UCSD-AML1 (cell line): ENCODE measurements around the gene RNF40.

Experiments used
- DNase-seq: peaks from one replicate; lab custom pipeline; 2025; ENCODE audit not compliant: unreplicated experiment; lab: John Stamatoyannopoulos, UW

RNF40 gene

DNA sequence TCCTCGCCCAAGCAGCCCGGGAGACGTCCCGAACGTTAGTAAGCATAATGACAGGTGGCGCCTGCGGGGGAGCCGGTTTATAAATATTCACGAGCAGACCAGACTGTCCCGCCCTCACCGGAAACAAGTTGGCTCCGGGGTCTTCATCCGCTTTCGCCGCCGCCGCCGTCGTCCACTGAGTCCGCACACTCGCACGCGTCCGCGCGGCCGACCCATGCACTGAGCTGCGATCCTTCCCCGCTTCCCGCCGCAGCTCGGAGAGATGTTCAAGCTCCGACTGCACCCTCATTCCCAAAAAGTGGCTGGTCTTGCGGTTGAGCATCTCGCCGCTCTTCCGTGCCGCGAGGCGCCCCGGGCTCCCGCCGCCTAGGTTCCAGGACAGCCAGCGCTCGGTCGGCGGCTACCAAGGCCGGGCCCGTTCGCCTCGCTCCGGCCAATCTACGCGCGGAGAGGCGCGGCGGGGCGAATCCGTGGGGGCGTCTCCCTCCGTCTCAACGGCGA, 645 bp upstream of the RNF40 start:
- DNase-seq = peak; percentile 35

DNA sequence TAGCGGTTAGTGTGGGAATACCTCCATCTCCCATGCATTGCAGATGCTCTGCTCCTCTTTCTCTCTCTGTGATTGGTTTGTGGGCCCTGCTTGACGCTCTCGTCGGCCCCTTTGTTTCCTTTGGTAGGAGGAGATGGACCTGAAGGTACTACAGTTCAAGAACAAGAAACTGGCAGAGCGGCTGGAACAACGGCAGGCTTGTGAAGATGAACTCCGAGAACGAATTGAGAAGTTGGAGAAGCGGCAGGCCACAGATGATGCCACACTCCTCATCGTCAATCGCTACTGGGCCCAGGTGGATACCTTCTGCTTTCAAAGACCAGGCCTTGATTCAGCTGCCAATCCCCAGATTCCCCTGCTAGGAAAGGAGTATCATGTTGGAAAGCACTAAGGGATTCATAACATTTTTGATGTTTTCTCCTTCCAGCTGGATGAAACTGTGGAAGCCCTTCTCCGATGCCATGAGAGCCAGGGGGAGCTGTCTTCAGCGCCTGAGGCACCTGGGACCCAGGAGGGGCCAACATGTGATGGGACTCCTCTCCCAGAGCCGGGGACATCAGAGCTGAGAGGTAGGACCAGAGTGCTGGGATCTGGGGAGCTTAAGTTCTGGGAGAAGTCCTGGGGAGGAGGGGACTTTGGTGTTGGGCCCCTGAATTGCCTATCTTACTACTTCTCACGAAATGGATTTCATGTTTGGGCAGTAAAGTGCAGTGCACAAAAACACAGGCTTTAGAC, 1.0 kb downstream of the RNF40 start:
- no peak for DNase-seq

DNA sequence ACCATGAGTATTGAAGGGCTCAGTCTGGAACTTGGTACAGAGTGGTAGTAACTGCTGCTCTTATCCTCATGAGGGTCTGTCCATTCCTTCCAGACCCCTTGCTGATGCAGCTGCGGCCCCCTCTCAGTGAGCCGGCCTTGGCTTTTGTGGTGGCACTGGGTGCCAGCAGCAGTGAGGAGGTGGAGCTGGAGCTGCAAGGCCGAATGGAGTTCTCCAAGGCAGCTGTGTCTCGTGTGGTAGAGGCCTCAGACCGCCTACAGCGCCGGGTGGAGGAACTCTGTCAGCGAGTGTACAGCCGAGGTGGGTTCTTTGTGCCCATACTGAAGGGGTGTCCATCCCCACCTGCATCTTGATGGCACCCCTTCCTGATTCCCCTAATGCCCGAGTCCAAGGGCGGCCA, 2.0 kb downstream of the RNF40 start:
- no peak for DNase-seq

DNA sequence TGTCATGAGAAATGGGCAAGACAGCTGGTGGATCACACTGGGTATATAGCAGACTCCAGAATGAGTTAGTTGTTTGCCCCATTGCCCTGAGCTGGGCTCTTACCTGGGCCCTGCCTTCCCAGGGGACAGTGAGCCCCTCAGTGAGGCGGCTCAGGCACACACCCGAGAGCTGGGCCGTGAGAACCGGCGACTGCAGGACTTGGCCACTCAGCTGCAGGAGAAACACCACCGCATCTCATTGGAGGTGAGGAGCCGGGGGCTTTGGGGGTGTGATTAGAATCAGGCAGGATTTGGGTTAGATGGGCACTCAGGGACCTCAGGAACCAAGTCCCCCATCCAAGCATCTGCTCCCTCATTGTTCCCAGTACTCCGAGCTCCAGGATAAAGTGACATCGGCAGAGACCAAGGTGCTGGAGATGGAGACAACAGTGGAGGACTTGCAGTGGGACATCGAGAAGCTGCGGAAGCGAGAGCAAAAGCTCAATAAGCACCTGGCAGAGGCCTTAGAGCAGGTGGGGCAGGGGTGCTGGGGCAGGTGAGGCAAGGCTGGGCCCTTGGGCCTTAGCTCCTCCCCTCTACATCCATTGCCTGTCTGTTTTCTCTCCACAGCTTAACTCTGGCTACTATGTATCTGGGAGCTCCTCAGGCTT, 2.8 kb downstream of the RNF40 start:
- DNase-seq = no peak

DNA sequence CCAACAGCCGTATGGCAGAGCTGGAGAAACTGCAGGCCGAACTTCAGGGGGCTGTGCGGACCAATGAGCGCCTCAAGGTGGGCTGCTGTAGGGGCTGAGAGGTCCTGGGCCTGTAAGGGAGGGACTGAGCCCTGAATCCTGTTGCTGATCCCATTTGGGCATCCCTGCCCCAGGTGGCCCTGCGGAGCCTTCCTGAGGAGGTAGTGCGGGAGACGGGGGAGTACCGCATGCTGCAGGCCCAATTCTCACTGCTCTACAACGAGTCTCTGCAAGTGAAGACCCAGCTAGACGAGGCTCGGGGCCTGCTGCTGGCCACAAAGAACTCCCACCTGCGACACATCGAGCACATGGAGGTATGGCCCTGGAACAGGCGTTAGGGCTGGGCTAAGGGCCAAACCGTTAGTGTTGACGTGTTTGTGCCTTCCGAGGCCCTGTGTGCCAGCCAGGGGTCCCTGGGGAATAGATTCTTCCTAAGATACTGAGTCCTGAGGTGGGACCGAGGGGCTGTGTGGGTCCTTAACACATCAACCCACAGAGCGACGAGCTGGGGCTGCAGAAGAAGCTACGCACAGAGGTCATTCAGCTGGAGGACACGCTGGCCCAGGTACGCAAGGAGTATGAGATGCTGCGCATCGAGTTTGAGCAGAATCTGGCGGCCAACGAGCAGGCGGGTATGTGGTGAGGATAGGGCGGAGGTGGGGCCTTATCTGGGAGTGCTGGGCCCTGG, 4.2 kb downstream of the RNF40 start:
- no peak for DNase-seq

DNA sequence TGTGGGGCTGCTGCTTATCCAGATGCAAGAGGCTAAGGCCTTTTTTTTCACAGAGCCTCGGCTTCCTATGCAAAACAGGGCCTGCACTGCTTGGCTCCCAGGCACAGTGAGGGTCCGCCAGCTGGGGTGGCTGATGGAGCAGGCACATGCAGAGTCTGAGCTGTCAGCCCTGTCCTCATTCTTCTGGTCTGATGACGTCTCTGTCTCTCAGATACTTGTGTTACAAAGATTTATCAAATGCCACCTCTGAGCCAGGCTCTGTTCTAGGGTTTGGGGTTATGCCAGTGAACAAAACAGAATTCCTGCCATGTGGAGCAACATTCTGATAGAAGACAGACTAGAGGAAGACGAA, 4.8 kb downstream of the RNF40 start:
- no peak for DNase-seq

DNA sequence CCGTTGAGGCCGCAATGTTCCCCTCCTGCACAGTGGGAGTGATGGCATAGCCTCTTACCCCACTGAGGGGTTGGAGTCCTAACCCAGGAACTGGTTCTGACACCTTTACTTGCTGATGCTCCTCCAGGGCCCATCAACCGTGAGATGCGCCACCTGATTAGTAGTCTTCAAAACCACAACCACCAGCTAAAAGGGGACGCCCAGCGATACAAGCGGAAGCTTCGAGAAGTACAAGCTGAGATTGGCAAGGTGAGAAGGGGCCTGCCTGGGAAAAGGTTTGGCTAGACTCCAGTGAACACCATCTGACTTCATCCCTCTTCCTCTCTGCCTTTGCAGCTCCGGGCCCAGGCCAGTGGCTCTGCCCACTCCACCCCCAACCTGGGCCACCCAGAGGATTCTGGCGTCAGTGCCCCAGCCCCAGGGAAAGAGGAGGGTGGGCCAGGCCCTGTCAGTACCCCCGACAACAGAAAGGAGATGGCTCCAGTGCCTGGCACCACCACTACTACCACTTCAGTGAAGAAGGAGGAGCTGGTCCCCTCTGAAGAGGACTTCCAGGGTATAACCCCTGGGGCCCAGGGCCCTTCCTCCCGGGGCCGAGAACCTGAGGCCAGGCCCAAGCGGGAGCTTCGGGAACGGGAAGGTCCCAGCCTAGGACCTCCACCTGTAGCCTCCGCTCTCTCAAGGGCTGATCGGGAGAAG, 5.8 kb downstream of the RNF40 start:
- no peak for DNase-seq

DNA sequence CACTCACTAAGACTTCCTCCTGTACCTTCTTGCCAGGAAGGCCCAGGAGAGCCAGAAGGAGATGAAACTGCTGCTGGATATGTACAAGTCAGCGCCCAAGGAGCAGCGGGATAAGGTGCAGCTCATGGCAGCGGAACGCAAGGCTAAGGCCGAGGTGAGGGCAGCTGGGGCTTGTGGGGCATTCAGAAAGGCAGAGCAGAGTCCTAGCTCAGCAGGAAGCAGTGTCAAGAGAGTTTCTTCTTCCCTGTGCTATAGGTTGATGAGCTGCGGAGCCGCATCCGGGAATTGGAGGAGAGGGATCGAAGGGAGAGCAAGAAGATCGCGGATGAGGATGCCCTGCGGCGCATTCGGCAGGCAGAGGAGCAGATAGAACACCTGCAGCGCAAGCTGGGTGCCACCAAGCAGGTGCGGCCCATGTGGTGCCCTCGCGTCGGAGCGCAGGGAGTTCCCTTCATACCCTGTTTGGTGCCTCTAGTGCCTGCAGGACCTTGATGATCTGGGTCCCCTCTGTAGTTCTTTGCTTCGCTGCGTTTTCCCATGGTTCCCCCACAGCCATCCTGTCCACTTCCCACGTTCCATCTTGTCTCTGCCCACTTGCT, 6.6 kb downstream of the RNF40 start:
- no peak for DNase-seq

DNA sequence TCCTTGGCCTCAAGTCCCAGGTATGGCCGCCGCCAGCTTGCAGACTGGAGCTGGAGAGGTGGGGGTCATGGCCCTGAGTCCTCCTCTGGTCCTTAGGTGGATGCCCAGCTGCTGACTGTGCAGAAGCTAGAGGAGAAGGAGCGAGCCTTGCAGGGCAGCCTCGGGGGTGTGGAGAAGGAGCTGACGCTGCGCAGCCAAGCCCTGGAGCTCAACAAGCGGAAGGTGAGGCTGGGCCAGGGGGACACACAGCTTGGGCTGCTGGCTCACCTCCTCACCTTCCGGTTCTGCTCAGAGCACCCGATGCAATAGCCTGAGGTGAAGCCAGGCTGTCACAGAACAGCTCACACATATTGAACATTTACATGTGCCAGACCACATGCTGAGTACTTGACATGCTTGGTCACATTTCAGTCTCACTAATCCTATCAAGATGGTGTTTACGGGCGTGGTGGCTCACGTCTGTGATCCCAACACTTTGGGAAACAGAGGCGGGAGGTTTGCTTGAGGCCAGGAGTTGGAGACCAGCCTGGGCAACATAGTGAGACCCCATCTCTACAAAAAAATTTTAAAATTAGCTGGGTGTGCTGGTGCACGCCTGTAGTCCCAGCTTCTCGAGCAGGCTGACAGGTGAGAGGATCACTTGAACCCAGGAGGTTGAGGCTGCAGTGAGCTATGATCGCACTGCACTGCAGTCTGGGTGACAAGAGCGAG, 7.4 kb downstream of the RNF40 start:
- DNase-seq = no peak

DNA sequence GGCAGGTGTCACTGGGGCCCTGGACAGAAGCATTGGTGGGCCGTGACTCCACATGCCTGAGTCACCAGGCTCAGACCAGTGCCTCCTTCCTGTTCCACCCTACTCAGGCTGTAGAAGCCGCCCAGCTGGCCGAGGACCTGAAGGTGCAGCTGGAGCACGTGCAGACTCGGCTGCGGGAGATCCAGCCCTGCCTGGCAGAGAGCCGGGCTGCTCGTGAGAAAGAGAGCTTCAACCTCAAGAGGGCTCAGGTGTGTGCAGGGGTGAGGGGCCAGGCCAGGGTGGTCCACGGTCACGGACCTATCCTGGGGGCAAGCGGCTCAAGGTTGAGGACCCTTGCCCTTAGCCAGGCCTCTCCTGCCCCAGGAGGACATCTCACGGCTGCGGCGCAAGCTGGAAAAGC, 9.6 kb downstream of the RNF40 start:
- no peak for DNase-seq

DNA sequence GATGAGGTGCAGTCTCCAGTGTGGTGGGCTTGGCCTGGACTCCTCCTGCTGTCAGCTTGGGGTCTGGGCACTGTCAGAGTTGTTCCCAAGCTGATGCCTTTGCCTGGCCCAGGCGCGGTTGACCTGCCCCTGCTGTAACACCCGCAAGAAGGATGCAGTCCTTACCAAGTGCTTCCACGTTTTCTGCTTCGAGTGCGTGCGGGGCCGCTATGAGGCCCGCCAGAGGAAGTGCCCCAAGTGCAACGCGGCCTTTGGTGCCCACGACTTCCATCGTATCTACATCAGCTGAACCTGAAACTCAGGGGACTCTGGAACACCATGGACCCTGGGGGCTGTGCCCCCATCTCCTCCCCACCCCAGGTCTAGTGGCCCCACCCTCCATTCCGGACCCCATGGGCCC, 11.7 kb downstream of the RNF40 start:
- DNase-seq = no peak

DNA sequence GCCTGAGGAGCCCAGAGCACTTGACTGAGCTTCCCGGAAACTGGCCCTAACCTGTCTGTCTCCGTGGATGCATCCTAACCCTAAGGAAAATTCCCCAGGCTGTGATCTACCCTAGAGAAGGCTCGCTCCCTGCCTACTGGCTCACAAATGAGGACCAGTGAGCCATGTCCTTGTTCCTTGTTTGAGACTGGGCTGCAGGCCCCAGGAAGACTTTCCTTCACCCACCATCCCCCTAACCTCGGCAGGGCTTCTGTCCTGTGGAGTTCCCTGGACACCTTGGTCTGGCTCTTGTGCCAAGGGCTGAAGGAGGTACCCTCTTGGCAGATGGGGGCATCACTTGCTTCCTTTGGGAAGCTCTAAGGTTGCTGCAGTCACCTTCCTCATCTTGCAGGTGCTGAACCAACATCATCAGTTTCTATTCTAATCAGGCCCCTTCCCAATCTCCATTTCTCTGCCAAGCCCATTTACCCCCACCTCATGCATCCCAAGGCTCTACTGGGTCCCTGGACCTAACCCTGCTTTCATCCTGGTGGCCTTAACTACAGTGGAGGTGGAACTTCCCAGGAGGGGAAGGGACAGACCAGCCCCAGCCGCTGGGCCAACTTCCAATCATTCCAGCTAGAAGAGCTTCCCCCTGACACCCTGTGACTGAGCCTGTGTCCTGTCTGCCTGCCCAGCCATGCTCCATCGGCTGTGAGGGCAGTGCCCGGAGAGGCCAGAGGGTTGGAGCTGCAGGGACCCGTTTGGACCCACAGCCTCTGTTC, 12.4 kb downstream of the RNF40 start:
- no peak for DNase-seq

DNA sequence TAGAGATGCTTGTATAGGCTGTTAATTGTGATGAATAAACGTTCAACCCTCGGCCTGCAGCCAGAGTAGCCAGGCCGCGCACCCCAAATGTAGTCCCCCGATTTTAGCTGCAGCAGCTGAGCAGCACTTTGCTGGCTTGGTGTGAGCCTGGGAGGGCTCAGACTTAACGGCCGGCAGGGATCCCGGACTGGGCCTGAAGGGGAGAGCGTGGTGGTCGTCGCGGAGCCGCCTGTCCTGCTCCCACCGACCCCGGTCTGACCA, 12.9 kb downstream of the RNF40 start:
- no peak for DNase-seq

DNA sequence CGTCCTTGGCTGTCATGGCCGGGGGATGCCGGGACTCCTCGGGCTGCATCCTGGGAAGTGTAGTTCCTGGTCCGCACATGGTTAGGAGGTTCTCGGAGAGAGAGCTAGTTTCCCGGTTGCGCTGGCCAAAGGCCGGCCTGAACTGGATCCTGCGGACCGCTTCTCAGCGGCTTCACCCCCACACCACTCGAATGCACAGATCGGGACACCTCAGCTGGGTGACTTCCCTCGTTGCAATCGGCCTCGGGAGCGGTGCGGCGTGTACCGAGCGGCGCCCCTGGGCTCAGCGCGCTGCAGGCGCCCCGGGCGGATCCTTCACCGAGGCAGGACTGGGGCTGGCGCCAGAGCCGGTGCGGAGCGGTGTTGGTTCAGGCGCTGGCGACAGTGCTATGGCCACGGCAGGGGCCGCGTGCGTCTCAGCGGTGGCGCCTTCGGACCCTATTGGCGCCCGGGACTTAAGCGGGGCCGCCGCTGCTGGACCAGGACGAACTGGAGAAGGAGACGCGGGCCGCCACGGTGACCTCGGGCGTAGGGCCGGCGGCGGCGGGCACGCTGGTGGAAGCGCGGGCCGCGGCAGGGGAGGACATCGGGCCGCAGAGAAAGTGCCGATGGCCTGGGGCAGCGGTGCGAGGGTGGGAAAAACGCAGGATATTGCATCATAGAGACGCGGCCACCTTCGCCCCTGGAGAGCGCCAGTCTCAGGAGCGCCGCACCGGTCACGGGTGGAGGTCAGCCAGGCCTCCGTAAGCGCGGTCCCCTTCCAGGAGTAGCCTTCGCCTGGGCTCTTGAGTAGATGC, 13.5 kb downstream of the RNF40 start:
- peak; percentile 77 for DNase-seq

DNA sequence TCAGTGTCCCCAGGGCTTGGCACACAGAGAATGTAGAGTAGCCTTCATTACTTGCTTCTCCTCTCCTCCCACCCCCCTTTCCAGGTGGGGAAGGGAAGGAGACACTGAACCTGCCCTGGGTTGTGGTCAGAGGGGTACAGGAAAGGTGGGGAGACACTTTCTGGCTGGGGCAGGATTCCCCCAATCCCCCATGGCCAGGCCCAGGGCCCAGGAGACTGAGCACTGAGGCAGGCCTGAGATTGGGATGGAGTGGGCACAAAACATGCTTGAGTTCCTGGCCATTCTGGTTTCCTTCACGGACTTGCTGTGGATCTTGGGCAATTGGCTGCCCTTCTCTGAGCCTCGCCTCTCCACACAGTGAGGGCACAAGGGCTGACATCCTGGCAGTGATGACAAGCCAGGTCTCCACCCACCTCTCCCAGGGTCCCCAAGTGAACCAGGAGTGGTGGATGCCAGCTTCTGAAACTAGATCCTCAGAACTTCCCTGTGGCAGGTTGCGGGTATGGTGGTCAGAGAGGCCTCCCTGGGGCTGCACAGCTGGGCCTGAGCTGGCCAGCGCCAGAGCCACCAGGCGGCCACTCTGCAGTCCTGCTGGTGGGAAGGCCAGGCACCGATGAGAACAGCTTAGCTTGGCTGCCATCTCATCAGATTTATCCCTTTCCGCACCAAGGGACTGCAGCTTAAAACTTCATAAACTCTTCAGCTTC, 15.6 kb downstream of the RNF40 start:
- no peak for DNase-seq

DNA sequence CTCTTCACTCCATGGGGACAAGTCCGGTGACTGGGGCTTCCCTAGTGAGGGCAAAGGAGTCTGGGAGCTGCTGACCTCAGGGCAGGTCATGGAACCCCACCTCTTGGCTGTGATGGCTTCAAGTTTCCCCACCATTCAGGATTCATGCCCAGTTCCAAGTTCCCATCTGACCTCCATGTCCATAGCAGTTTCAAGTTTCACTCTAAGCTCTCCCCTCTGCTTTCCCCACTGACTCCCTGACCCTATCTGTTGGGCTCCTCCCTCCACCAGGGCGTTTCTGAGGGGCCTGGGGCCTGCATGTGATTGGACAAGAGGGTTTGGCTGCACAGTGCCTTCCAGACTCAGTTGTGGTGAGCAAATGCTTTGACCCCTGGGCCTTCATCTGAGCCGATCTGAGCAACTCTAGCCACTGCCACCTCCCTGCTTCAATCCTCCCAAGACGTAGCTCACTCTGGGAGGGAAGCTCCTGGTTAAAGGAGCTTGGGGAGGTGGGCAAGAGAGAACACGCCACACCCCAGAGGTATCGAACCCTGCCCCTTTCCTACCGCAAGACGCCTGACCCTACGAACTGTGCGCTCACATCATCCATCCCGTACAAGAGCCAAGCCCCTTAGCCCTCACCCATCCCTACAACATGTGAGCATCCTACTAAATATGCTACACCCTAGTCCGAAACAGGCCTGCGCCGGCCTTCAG, 16.6 kb downstream of the RNF40 start:
- no peak for DNase-seq

DNA sequence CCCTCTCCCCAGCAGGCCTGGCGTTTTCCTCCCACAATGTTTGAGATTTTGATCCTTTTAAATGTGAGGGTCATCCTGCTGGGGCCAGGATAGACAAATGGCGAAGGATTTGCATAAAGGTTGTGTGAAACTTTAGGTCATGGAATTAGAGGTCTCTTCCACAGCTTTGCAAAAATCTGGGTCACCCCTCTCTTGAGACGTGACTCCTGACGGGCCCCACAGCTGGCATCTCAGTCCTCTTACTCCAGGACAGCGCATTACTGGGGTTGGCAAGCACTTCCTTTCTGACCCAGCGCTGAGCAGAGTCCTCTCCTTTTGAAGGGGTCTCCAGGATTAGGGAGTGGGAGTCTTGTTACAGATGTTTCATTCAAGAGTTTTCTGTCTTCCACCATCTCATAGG, 17.5 kb downstream of the RNF40 start:
- DNase-seq = no peak

DNA sequence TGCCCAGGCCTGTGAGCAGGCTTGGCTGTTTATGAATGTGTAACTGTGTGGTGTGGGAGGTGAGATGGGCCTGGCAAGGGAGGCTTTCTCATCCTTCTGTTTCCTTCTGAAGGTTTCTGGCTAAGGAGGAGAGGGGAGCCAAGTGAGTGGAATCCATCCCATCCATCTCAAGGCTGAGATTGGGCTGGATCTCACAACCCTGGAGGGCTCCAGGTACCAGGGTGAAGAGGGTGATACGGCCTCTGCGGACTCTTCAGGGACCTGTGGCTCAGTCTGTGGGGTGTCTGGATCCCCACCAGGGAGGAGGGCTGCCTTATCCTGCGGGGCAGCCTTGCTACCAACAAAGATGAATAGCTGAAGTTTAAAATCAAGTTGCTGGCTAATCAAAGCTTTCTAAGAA, 17.9 kb downstream of the RNF40 start:
- DNase-seq = no peak
